ENCODE measurements around the gene GINS3. TPM values are rescaled to one million over a fixed set of nuclear protein-coding genes. Genes with fewer than 3 reads are reported as not detected.
"Not testable (repeated sequence)": the region's sequence is repeated elsewhere in the genome, so short reads cannot be mapped to it uniquely, and the experiment has no call there.

GINS3 gene
- total RNA-seq, 1 experiment from 2014 or later, result 17.5 TPM

DNA sequence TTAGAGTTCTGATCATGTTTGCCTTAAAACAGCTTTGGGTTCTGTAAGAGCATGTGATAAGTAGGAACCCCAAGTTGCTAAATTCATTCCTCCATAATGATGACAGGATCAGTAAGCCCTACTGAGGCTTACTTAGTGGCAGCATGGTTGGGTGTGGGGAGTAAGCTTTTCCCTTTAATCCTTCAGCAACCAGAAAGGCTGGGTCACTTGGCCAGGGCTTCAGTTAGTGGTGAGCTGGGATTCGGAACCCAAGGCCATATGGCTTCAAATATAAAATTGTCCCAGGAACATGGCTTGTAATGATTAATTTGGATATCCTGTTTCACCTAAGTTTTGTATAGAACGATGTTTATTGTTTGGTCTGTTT lies 850 bp downstream of the GINS3 start:
- POLR2A ChIA-PET (ENCODE audit: unreplicated experiment), result no interaction called here
- H3K4me1 ChIP-seq (ENCODE audit: insufficient read depth, low read length), result peaks cover 15% of the 10 kb centered on the region
- H4K20me1 ChIP-seq (ENCODE audit: low read length), result no peaks in the 10 kb centered on the region
- H3K9me3 ChIP-seq (ENCODE audit: low read length), result no peaks in the 10 kb centered on the region
- H3K27me3 ChIP-seq (ENCODE audit: low read length), result no peaks in the 10 kb centered on the region
- no peaks in the 10 kb centered on the region for H3F3A ChIP-seq (ENCODE audit: low read length, unreplicated experiment)
- TF ChIP-seq, protein P1, sequence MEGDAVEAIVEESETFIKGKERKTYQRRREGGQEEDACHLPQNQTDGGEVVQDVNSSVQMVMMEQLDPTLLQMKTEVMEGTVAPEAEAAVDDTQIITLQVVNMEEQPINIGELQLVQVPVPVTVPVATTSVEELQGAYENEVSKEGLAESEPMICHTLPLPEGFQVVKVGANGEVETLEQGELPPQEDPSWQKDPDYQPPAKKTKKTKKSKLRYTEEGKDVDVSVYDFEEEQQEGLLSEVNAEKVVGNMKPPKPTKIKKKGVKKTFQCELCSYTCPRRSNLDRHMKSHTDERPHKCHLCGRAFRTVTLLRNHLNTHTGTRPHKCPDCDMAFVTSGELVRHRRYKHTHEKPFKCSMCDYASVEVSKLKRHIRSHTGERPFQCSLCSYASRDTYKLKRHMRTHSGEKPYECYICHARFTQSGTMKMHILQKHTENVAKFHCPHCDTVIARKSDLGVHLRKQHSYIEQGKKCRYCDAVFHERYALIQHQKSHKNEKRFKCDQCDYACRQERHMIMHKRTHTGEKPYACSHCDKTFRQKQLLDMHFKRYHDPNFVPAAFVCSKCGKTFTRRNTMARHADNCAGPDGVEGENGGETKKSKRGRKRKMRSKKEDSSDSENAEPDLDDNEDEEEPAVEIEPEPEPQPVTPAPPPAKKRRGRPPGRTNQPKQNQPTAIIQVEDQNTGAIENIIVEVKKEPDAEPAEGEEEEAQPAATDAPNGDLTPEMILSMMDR (conservative IDR thresholded peaks at IDR 0.05; ENCODE audit: low read depth, low read length), result no peak
- no peak for TF ChIP-seq EZH2phosphoT487 (IDR thresholded peaks at IDR 0.05; ENCODE audit: borderline replicate concordance, low read length)
- no peaks in the 10 kb centered on the region for H3K36me3 ChIP-seq (ENCODE audit: low read depth, low read length)
- peak overlapping the region; percentile 92 for H3K4me3 ChIP-seq (ENCODE audit: low read length)
- H3K79me2 ChIP-seq (ENCODE audit: low read length), result peaks cover 27% of the 10 kb centered on the region
- CTCF ChIA-PET, result no interaction called here
- H3K4me2 ChIP-seq (ENCODE audit: low read length), result peak overlapping the region; percentile 88
- H2AFZ ChIP-seq (ENCODE audit: low read length), result peak overlapping the region; percentile 99
- intact Hi-C loops (cut with micrococcal nuclease), result no loop called here
- no TSS peak for BruUV-seq (replicated peaks)
- ATAC-seq, result peak; percentile 32
- DNase-seq, result no peak
- H3K27ac ChIP-seq (ENCODE audit: low read length), result no peak overlapping the region
- no peaks in the 10 kb centered on the region; the same call in 1 of the 2 replicates for H3K9me2 ChIP-seq (replicated peaks; ENCODE audit: low read length)
- peak overlapping the region; percentile 97 for H3K9ac ChIP-seq (ENCODE audit: low read length)

DNA sequence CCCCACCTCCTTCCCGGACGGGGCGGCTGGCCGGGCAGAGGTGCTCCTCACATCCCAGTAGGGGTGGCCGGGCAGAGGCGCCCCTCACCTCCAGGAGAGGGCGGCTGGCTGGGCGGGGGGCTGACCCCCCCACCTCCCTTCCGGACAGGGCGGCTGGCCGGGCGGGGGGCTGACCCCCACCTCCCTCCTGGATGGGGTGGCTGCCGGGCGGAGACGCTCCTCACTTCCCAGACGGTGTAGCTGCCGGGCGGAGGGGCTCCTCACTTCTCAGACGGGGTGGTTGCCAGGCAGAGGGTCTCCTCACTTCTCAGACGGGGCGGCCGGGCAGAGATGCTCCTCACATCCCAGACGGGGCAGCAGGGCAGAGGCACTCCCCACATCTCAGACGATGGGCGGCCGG lies 4.6 kb downstream of the GINS3 start:
- POLR2A ChIA-PET (ENCODE audit: unreplicated experiment); ATAC-seq; CTCF ChIA-PET; H3K9me3 ChIP-seq (ENCODE audit: low read length); H4K20me1 ChIP-seq (ENCODE audit: low read length); BruUV-seq (replicated peaks); DNase-seq; H3K36me3 ChIP-seq (ENCODE audit: low read depth, low read length); H3K4me3 ChIP-seq (ENCODE audit: low read length); H3K4me2 ChIP-seq (ENCODE audit: low read length); H3K9me2 ChIP-seq (replicated peaks; ENCODE audit: low read length); H3K27me3 ChIP-seq (ENCODE audit: low read length); H3K27ac ChIP-seq (ENCODE audit: low read length); H3F3A ChIP-seq (ENCODE audit: low read length, unreplicated experiment); H2AFZ ChIP-seq (ENCODE audit: low read length); intact Hi-C loops (cut with micrococcal nuclease); H3K9ac ChIP-seq (ENCODE audit: low read length): not testable (repeated sequence)
- peaks cover 33% of the 10 kb centered on the region for H3K4me1 ChIP-seq (ENCODE audit: insufficient read depth, low read length)
- H3K79me2 ChIP-seq (ENCODE audit: low read length), result peaks cover 42% of the 10 kb centered on the region

DNA sequence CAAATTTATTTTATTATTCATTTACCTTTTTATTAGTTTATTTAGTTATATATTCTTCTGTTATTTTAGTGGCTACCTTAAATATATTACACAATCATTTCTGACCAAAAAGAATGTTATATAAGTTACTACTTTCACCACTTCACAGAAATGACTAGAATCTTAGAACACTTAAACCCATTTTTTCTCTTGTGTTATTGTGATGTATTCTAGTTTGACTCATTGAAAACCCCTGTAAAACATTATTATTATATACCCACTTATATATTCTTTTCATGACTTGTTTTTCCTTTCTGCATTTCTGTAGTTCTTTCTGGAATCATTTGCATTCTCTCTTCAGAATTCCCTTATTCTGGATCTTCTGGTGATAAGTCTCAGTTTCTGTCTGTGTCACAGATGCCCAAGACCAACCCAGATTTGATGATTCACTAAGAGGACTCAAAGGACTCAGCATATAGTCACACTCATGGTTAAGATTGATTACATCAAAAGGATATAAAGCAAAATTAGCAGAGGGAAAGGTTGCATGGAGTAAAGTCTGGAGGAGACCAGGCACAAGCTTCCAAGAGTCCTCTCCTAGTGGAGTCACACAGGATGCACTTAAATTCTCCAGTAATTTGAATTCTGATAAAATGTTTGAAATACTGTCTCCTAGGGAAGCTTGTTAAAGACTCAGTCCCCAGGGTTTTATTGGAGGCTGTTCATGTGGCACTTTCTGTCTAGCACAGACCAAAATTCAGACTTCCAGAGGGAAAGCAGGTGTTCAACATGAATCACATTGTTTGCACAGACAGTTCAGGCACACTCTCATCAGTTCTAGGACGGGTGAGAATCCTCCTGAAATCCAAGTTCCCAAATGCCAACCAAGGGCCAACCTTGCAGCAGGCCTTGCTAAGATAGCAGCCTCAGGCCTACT lies 7.7 kb downstream of the GINS3 start:
- ChIA-PET CTCF (no interaction called here), POLR2A (ENCODE audit: unreplicated experiment) (interaction anchor here (0.6 kb wide), 1 partner anchor 21 kb away, joined by 5 read pairs; no protein-coding TSS in a partner anchor)
- peaks cover 20% of the 10 kb centered on the region for H3K4me1 ChIP-seq (ENCODE audit: insufficient read depth, low read length)
- H3K36me3 ChIP-seq (ENCODE audit: low read depth, low read length), result peaks cover 11% of the 10 kb centered on the region
- H3K9me3 ChIP-seq (ENCODE audit: low read length), result no peaks in the 10 kb centered on the region
- DNase-seq (peak; percentile 54), ATAC-seq (peak; percentile 70)
- H3K4me2 ChIP-seq (ENCODE audit: low read length), result peak overlapping the region; percentile 35; the same call in 1 of the 2 replicates
- H3K9me2 ChIP-seq (replicated peaks; ENCODE audit: low read length), result no peaks in the 10 kb centered on the region
- H2AFZ ChIP-seq (ENCODE audit: low read length), result no peak overlapping the region
- no peaks in the 10 kb centered on the region for H3F3A ChIP-seq (ENCODE audit: low read length, unreplicated experiment)
- 0 out of 2 replicates have a peak overlapping the region, but pooled peaks have one; percentile 4 for H3K9ac ChIP-seq (ENCODE audit: low read length)
- H4K20me1 ChIP-seq (ENCODE audit: low read length), result no peaks in the 10 kb centered on the region
- H3K4me3 ChIP-seq (ENCODE audit: low read length), result no peak overlapping the region
- H3K27me3 ChIP-seq (ENCODE audit: low read length), result no peaks in the 10 kb centered on the region
- peaks cover 26% of the 10 kb centered on the region for H3K79me2 ChIP-seq (ENCODE audit: low read length)
- intact Hi-C loops (cut with micrococcal nuclease), result no loop called here
- BruUV-seq (replicated peaks), result no TSS peak
- H3K27ac ChIP-seq (ENCODE audit: low read length), result peak overlapping the region; percentile 65
- TF ChIP-seq, protein P1 (conservative IDR thresholded peaks at IDR 0.05; ENCODE audit: low read depth, low read length), result no peak
- no peak for TF ChIP-seq EZH2phosphoT487 (IDR thresholded peaks at IDR 0.05; ENCODE audit: borderline replicate concordance, low read length)
- no peak for TF ChIP-seq EZH2 (IDR thresholded peaks at IDR 0.05; ENCODE audit: low read length, unreplicated experiment)

DNA sequence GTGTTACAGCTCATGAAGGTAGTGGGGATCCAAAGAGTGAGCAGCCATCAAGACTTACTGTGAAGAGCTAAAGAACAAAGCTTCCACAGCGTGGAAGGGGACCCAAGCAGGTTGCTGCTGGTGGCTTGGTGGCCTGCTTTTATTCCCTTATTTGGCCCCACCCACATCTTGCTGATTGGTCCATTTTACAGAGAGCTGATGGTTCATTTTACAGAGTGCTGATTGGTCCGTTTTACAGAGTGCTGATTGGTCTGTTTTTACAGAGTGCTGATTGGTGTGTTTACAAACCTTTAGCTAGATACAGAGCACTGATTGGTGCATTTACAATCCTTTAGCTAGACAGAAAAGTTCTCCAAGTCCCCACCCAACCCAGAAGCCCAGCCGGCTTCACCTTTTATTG lies 9.0 kb downstream of the GINS3 start:
- H3K9me2 ChIP-seq (replicated peaks; ENCODE audit: low read length); POLR2A ChIA-PET (ENCODE audit: unreplicated experiment): not testable (repeated sequence)

More for the DNA sequence above, 9.0 kb downstream of the GINS3 start:
- H3K4me3 ChIP-seq (ENCODE audit: low read length); H4K20me1 ChIP-seq (ENCODE audit: low read length); H3K4me2 ChIP-seq (ENCODE audit: low read length); H3K9ac ChIP-seq (ENCODE audit: low read length); H3F3A ChIP-seq (ENCODE audit: low read length, unreplicated experiment); BruUV-seq (replicated peaks); ATAC-seq; H3K9me3 ChIP-seq (ENCODE audit: low read length); CTCF ChIA-PET; H3K27ac ChIP-seq (ENCODE audit: low read length); H3K27me3 ChIP-seq (ENCODE audit: low read length); DNase-seq; H2AFZ ChIP-seq (ENCODE audit: low read length); intact Hi-C loops (cut with micrococcal nuclease): not testable (repeated sequence)
- H3K4me1 ChIP-seq (ENCODE audit: insufficient read depth, low read length), result peaks cover 20% of the 10 kb centered on the region
- H3K36me3 ChIP-seq (ENCODE audit: low read depth, low read length), result peaks cover 11% of the 10 kb centered on the region
- peaks cover 26% of the 10 kb centered on the region for H3K79me2 ChIP-seq (ENCODE audit: low read length)
